Medulla oblongata (tissue), 1 donor: ENCODE data around the gene SAMD11.

ENCODE experiments used
- DNase-seq: peaks from one replicate; pipeline ENCODE4 v3.0.0-alpha.2; 2015; ENCODE audit errors: extremely low spot score

Gene SAMD11

DNA sequence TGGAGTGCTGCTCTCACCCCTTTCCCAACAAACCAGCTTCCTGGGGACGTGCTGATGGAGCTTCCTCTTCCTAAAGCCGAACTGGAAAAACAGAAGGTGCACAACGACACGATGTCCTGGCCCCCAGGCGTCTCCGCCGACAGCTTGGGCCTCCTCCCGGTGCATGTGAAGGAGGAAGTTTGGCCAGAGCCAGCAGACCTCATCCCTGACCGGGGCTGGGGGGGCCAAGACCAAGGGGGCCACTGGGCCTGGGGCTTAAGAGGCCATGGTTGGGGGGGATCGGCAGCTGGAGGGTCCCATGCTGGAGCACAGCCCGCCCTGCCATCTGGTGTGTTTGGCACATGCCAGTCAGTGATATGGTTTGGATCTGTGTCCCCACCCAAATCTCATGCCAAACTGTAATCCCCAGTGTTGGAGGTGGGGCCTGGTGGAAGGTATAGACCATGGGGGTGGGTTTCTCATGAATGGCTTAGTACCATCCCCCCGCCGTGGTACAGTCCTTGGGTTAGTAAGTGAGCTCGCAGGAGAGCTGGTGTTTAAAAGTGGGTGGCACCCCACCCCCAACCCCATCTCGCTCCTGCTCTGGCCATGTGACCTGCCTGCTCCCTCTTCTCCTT, 69.8 kb downstream of the SAMD11 start:
- DNase-seq, result no peak
